ENCODE data around the gene STRN4. TPM values are rescaled to one million over a fixed set of nuclear protein-coding genes. Genes with fewer than 3 reads are reported as not detected.
A peak's percentile ranks its signal among the peaks of the same experiment; 100 is the strongest.

Gene STRN4
- total and polyA plus RNA-seq, 9 of the 15 experiments (the other 6 are each of a cell fraction or from before 2014, with no cell fraction given) = 0.62 to 83.7 (median 36.9) TPM

GRCh38 chr19:46766569-46767317 is 20.5 kb upstream of the STRN4 start:
- no peaks in the 10 kb centered on the region for H3K27me3 ChIP-seq (ENCODE audit: control insufficient read depth in 2 of 2, insufficient read depth in 2 of 2, low read length in 2 of 2)
- intact Hi-C loops (cut with micrococcal nuclease) = no loop called here
- in situ Hi-C loops (cut with MboI) = loop anchor here (5.0 kb wide), 1 partner anchor 76 kb away; no protein-coding TSS in a partner anchor
- ChIA-PET POLR2A (interaction anchor here (0.7 to 2.8 kb wide), 11 partner anchors 9 to 158 kb away, joined by 3 to 17 read pairs (median 4); no protein-coding TSS in a partner anchor), CTCF (ENCODE audit: low intra/inter-chr PET ratio) (interaction anchor here (0.5 kb wide), 1 partner anchor 56 kb away, joined by 3 read pairs; no protein-coding TSS in a partner anchor)
- H3K4me2 ChIP-seq (ENCODE audit: insufficient read depth, low read length) = peak overlapping the region; percentile 66
- H2AFZ ChIP-seq (ENCODE audit: low read depth, low read length) = peak overlapping the region; percentile 97
- no peaks in the 10 kb centered on the region for H3K9me3 ChIP-seq (replicated peaks; ENCODE audit: control insufficient read depth, insufficient read depth, low read depth, low read length)
- peak; percentile 73 to 81 (median 75) for DNase-seq (ENCODE audit: extremely low read depth in 1 of 4, low spot score in 3 of 4)
- peak; percentile 95 for ATAC-seq
- BruUV-seq (replicated peaks) = no TSS peak
- no peak overlapping the region for H3K4me3 ChIP-seq
- no peaks in the 10 kb centered on the region for H3K79me2 ChIP-seq (ENCODE audit: control insufficient read depth, insufficient read depth, low read length)
- H4K20me1 ChIP-seq (replicated peaks; ENCODE audit: control insufficient read depth, insufficient read depth, low read length) = no peaks in the 10 kb centered on the region
- H3K27ac ChIP-seq (ENCODE audit: extremely low read depth, low read depth, low read length) = no peak overlapping the region; the same call in 2 of the 3 replicates
- peak overlapping the region in 1 of 2 experiments; percentile 19; a peak in 1 of 4 replicates for H3K9ac ChIP-seq (ENCODE audit: insufficient read depth in 1 of 2, low read depth in 2 of 2, low read length in 2 of 2)
- FAIRE-seq = peak; percentile 63
- H3K36me3 ChIP-seq (ENCODE audit: control insufficient read depth, insufficient read depth, low read length) = no peaks in the 10 kb centered on the region
- WGBS (ENCODE audit: insufficient coverage, low coverage, missing lambda C conversion rate) = 33% methylated on average over 18 of the region's 18 CpGs
- H3K4me1 ChIP-seq (replicated peaks in 1 of 2; ENCODE audit: control insufficient read depth in 2 of 2, insufficient read depth in 2 of 2, low read length in 2 of 2) = peaks cover 0 to 7% of the 10 kb centered on the region in 2 experiments; a peak in 3 of 5 replicates
- H3K9me1 ChIP-seq (ENCODE audit: control insufficient read depth, insufficient read depth, low read length) = no peaks in the 10 kb centered on the region
- TF ChIP-seq ZNF512 (tag; IDR thresholded peaks at IDR 0.05) = no peak
- TF ChIP-seq RCOR1 (IDR thresholded peaks at IDR 0.05; ENCODE audit: borderline replicate concordance in 1 of 2, low read depth in 2 of 2, low read length in 2 of 2) = peak in 1 of 2 experiments; percentile 46; a peak in 3 of 4 replicates
- no peak for TF ChIP-seq HBP1 (CRISPR knock-in tag; IDR thresholded peaks at IDR 0.05)
- 0 out of 2 replicates have a peak, but pooled peaks have one; percentile 38 for TF ChIP-seq NBN (IDR thresholded peaks at IDR 0.05; ENCODE audit: low read depth)
- 0 out of 2 replicates have a peak, but pooled peaks have one; percentile 18 for TF ChIP-seq EHMT2 (IDR thresholded peaks at IDR 0.05)
- TF ChIP-seq SRF (CRISPR knock-in tag; IDR thresholded peaks at IDR 0.05) = no peak
- TF ChIP-seq PTBP1 (IDR thresholded peaks at IDR 0.05; ENCODE audit: low read depth, low read length) = peak; percentile 88
- no peak for TF ChIP-seq ZNF124 (CRISPR knock-in tag; IDR thresholded peaks at IDR 0.05)
- TF ChIP-seq, protein P1, sequence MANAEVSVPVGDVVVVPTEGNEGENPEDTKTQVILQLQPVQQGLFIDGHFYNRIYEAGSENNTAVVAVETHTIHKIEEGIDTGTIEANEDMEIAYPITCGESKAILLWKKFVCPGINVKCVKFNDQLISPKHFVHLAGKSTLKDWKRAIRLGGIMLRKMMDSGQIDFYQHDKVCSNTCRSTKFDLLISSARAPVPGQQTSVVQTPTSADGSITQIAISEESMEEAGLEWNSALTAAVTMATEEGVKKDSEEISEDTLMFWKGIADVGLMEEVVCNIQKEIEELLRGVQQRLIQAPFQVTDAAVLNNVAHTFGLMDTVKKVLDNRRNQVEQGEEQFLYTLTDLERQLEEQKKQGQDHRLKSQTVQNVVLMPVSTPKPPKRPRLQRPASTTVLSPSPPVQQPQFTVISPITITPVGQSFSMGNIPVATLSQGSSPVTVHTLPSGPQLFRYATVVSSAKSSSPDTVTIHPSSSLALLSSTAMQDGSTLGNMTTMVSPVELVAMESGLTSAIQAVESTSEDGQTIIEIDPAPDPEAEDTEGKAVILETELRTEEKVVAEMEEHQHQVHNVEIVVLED (CRISPR knock-in tag; IDR thresholded peaks at IDR 0.05) = no peak
- no peak for TF ChIP-seq GTF2A2 (tag; IDR thresholded peaks at IDR 0.05)
- no peak for TF ChIP-seq PBX2 (CRISPR knock-in tag; IDR thresholded peaks at IDR 0.05; ENCODE audit: low read depth)
- TF ChIP-seq PBX2 (tag; conservative IDR thresholded peaks at IDR 0.05; ENCODE audit: low read depth) = no peak
- no peak for TF ChIP-seq TEAD4 (IDR thresholded peaks at IDR 0.05; ENCODE audit: low read length)
- TF ChIP-seq TEAD4 (CRISPR knock-in tag; IDR thresholded peaks at IDR 0.05; ENCODE audit: borderline replicate concordance) = no peak
